Calu3 (cell line): Measurements from ENCODE around the gene GXYLT1. TPM values are rescaled to one million over a fixed set of nuclear protein-coding genes. Genes with fewer than 3 reads are reported as not detected.

ENCODE experiments used
- BruUV-seq: library from RNA; stranded (reverse); fragments of 400-500 nt; replicated peaks from 2 replicates; lab custom pipeline; 2021; lab: Mats Ljungman, UMichigan
- CTCF ChIA-PET: fragments of 300-600 bp; sonication (Branson Sonifier 250); formaldehyde crosslinking; loops from one replicate; lab custom pipeline; 2022; ENCODE audit warnings: antibody characterized with exemption; lab: Charles Lee
- DNase-seq: peaks from one replicate; pipeline ENCODE4 v3.0.0; 2022
- H3K27ac Mint-ChIP-seq: one replicate; pipeline ENCODE4 v1.8.0; 2022; ENCODE audit warnings: mixed read lengths; ENCODE audit not compliant: unreplicated experiment
- H3K27me3 Mint-ChIP-seq: one replicate; pipeline ENCODE4 v1.8.0; 2022; ENCODE audit warnings: mixed read lengths; ENCODE audit not compliant: unreplicated experiment
- H3K36me3 Mint-ChIP-seq: one replicate; pipeline ENCODE4 v1.8.0; 2022; ENCODE audit warnings: mild to moderate bottlenecking, moderate library complexity, mixed read lengths; ENCODE audit not compliant: insufficient read depth, unreplicated experiment
- H3K4me1 Mint-ChIP-seq: one replicate; pipeline ENCODE4 v1.8.0; 2022; ENCODE audit warnings: mild to moderate bottlenecking, low read depth, mixed read lengths; ENCODE audit not compliant: unreplicated experiment
- H3K4me3 Mint-ChIP-seq: one replicate; pipeline ENCODE4 v1.8.0; 2022; ENCODE audit warnings: mild to moderate bottlenecking, low read depth, moderate library complexity, mixed read lengths; ENCODE audit not compliant: unreplicated experiment
- H3K9me3 Mint-ChIP-seq: one replicate; pipeline ENCODE4 v1.8.0; 2022; ENCODE audit warnings: low read depth, mixed read lengths; ENCODE audit not compliant: unreplicated experiment
- CTCF ChIP-seq: fragments of 200-600 bp; IDR thresholded peaks from one replicate; pipeline ENCODE4 v1.8.0; 2022; ENCODE audit warnings: antibody characterized with exemption; ENCODE audit not compliant: unreplicated experiment
- intact Hi-C: fragments of 100-400 bp; cut with micrococcal nuclease; formaldehyde crosslinking; loops from one replicate; pipeline ENCODE4 v1.10.0; 2022; ENCODE audit not compliant: unreplicated experiment
- total RNA-seq: library from RNA; stranded (reverse); gene quantifications from 2 replicates; pipeline ENCODE4 v1.2.3, GENCODE V29; 2022

Gene GXYLT1
- total RNA-seq, 1 experiment from 2014 or later: 9.7 TPM

- Mint-ChIP-seq H3K9me3 (no peaks in the 10 kb centered on the region), H3K27ac (no peak overlapping the region), H3K4me1 (no peaks in the 10 kb centered on the region), H3K36me3 (no peaks in the 10 kb centered on the region), H3K4me3 (no peak overlapping the region), H3K27me3 (no peaks in the 10 kb centered on the region)
- CTCF ChIA-PET: no interaction called here
- no peak for DNase-seq
- no peak for TF ChIP-seq CTCF
- intact Hi-C loops: no loop called here
- BruUV-seq: no TSS peak
Measured at GRCh38 chr12:42086031-42086430, 58.6 kb downstream of the GXYLT1 start.

DNA sequence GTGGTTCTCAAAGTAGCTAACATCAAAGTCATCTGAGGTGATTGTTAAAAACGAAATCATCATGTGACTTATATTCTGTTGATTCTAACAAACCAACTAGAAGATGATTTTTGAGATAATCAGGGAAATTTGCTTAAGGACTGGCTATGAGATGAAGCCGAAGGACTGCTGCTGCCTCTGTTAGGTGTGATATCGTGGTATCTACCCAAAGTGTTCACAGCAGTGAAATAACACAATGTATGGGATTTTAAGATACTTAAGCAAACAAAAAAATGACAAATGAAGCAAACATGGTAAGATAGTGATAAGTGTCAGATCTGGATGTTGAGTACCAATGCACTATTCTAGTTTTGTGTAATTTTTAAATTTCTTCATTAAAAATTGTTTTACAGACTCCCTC lies 59.1 kb downstream of the GXYLT1 start:
- BruUV-seq: no TSS peak
- CTCF ChIA-PET: no interaction called here
- TF ChIP-seq CTCF: no peak
- intact Hi-C loops: no loop called here
- Mint-ChIP-seq H3K27me3 (no peaks in the 10 kb centered on the region), H3K4me1 (no peaks in the 10 kb centered on the region), H3K4me3 (no peak overlapping the region), H3K36me3 (no peaks in the 10 kb centered on the region), H3K9me3 (no peaks in the 10 kb centered on the region), H3K27ac (no peak overlapping the region)
- DNase-seq: no peak

- Mint-ChIP-seq H3K27ac (no peak overlapping the region), H3K9me3 (no peaks in the 10 kb centered on the region), H3K4me3 (no peak overlapping the region), H3K4me1 (no peaks in the 10 kb centered on the region), H3K27me3 (no peaks in the 10 kb centered on the region), H3K36me3 (no peaks in the 10 kb centered on the region)
- BruUV-seq: no TSS peak
- CTCF ChIA-PET: no interaction called here
- no peak for TF ChIP-seq CTCF
- intact Hi-C loops: no loop called here
- no peak for DNase-seq
Measured at GRCh38 chr12:42084522-42084921, 60.2 kb downstream of the GXYLT1 start.

DNA sequence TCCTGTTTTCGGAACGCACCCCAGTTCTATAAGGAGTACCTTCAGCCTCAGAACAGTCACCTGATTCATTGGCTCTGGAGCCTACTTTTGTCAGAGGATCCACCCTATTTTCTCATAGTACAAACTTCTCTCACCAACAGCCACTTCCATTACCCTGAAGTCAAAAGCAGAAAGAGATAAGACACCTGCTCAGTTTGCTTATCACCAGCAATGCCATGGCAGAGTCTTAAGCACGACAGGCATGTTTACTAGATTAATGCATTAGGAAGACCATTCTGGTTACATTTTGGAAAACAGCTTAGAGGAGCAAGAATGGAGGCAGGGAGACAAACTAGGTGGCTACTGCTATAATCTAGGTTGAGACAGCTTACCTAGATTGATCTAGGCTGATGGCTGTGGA lies 67.7 kb downstream of the GXYLT1 start:
- Mint-ChIP-seq H3K27me3 (no peaks in the 10 kb centered on the region), H3K4me1 (no peaks in the 10 kb centered on the region), H3K9me3 (no peaks in the 10 kb centered on the region), H3K4me3 (no peak overlapping the region), H3K27ac (no peak overlapping the region), H3K36me3 (no peaks in the 10 kb centered on the region)
- no TSS peak for BruUV-seq
- TF ChIP-seq CTCF: no peak
- no peak for DNase-seq
- CTCF ChIA-PET: no interaction called here
- intact Hi-C loops: no loop called here
